ENCODE results near the gene TBPL1.

Gene TBPL1

DNA sequence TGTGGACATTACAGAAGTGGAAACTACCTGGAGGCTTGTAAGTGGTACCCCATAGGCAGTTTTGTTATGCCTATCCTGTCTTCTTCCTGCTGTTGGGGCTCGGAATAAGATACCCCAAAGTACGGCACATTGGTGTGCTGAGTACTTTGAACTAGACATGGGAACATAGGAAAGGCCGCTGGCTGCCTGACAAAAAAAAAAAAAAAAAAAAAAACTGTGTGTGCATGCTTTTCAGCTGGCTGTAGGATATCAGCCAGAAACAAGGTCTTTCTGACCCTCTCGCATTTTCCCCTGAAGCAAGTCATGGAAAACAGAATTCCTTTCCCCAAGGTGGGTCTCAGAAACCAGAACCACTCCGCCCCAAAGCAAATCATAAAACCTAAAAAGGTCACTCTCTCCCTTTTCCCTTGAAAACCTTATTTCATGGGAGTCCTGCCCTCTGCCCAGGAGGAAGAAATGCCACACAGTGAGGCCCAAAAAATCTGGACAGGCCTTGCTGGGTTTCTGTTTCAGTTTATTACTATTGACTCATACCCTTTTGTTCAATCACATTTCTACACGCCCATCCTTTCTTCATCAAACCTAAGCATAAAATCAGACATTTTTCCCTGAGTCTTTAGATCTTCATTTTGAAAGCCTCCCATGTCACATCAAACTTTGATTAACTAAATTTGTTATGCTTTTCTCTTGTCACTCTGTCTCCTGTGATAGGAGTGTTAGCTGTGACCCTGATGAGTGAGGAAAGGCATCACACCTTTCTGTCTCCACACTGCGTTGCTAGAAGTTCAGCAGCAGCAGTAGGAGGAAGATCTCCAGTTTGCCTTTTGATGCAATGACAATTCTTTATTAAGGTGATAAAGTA is 82.2 kb downstream of the TBPL1 start:
- DNase-seq (ENCODE audit: extremely low read depth, low read depth), result no peak
- H3K4me3 ChIP-seq (replicated peaks; ENCODE audit: low read depth, low read length), result no peak overlapping the region
- TF ChIP-seq, protein P1, sequence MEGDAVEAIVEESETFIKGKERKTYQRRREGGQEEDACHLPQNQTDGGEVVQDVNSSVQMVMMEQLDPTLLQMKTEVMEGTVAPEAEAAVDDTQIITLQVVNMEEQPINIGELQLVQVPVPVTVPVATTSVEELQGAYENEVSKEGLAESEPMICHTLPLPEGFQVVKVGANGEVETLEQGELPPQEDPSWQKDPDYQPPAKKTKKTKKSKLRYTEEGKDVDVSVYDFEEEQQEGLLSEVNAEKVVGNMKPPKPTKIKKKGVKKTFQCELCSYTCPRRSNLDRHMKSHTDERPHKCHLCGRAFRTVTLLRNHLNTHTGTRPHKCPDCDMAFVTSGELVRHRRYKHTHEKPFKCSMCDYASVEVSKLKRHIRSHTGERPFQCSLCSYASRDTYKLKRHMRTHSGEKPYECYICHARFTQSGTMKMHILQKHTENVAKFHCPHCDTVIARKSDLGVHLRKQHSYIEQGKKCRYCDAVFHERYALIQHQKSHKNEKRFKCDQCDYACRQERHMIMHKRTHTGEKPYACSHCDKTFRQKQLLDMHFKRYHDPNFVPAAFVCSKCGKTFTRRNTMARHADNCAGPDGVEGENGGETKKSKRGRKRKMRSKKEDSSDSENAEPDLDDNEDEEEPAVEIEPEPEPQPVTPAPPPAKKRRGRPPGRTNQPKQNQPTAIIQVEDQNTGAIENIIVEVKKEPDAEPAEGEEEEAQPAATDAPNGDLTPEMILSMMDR (IDR thresholded peaks at IDR 0.05; ENCODE audit: low read depth, low read length, missing control alignments), result no peak

DNA sequence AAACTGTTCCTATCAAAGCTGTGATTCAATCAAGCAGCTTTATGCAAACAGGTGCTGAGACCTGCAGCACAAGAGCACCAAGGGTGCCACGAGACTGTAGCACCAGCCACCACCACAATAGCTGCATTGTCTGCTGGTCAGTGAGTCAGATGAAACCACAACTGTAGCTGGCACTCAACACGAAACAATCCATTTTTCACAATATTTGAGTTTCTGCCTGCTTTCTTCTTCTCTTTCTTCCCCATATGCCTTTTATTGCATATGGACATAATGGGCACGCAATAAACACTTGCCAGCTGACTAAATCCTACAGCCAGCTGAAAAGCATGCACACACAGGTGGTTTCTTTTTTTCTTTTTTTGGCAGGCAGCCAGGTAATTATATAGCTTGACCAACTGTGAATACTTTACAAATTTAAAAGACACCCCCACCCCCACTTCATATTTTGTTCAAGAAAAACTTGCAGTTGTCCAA is 82.8 kb downstream of the TBPL1 start:
- DNase-seq (ENCODE audit: extremely low read depth, low read depth), result no peak
- TF ChIP-seq, protein P1 (IDR thresholded peaks at IDR 0.05; ENCODE audit: low read depth, low read length, missing control alignments), result no peak
- no peak overlapping the region for H3K4me3 ChIP-seq (replicated peaks; ENCODE audit: low read depth, low read length)

DNA sequence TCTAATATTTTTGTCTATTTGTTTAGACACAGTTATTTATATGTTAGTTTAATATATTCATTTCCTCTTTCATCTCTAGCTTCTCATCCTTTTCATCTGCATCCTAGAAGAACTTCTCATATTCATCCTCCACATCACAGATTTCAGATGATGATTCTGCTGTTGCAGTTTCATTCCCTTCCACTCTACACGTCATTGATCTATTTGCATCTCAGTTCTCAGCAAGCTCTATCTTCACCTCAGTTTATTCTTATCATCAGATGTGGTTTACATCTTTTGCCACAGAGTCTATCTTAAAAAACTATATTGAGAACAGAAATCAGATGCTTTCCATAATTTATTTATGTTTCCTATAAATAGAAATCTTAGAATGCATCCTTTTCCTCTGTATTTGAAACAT is 86.1 kb downstream of the TBPL1 start:
- TF ChIP-seq, protein P1 (IDR thresholded peaks at IDR 0.05; ENCODE audit: low read depth, low read length, missing control alignments), result no peak
- no peak for DNase-seq (ENCODE audit: extremely low read depth, low read depth)
- no peak overlapping the region for H3K4me3 ChIP-seq (replicated peaks; ENCODE audit: low read depth, low read length)

Measured in HFF-Myc (cell line).